ENCODE results near the gene STOM.
A peak's percentile ranks its signal among the peaks of the same experiment; 100 is the strongest.

Gene STOM

DNA sequence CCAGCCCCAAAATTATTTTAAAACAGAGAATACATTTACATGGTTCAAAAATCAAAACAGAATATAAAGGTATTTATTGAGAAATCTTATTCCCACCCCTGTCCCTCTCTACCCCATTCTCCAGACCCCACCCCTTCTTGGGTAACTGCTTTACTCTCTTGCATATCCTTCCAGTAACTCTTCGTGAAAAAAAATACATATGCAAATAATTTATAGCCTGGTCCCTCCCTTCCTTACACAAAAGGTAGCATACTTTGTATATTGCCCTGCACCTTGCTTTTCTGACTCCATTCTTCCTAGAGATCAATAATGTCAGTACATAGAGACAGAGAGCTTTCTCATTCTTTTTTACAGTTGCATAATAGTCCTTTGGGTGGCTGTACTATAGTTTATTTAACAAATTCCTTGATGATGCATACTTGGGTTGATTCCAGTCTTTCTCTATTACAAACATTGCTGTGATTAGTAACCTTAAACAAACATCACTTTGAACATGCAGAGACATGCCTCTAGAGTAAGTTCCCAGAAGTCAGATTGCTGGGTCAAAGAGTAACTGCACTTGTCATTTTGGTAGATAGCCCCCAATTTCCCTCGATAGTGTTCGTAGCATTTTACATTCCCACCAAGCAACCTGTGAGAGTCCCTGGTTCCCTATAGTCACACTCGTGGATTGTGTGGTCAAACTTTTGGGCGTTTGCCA lies 47.9 kb downstream of the STOM start:
- peak; percentile 69 for DNase-seq (ENCODE audit: low spot score)

GRCh38 chr9:121321016-121321503 lies 49.0 kb downstream of the STOM start:
- DNase-seq (ENCODE audit: low spot score), result no peak

- DNase-seq (ENCODE audit: low spot score), result no peak
Observed at GRCh38 chr9:121319383-121319780, 50.7 kb downstream of the STOM start.

DNA sequence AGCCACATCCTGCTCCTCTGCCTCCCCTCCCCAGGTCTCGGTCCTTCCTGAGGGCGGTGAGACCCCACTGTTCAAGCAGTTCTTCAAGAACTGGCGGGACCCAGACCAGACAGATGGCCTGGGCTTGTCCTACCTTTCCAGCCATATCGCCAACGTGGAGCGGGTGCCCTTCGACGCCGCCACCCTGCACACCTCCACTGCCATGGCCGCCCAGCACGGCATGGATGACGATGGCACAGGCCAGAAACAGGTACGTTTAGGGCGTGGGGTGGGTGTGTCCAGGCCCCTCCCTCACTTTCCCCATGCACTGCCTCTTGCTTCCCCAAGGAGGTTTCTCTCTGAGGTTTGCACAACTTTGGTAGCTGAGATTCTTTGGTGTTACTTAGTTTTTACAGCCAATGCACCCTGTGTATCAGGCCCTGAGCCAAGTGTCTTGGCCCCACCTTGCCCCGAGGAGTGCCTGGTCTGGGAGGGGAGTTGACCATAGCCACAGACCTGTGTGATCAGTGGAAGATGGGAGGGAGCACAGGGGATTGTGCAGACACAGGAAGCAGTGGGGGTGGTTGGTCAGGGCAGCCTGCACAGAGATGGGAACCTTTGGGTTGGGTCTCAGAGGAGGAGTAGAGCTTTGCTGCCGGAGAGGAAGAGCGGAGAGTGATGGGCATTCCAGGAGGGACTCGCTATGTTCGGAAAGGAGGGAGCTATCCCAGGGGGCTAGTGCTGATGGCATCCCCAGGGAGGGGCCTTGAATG lies 51.2 kb downstream of the STOM start:
- no peak for DNase-seq (ENCODE audit: low spot score)

DNA sequence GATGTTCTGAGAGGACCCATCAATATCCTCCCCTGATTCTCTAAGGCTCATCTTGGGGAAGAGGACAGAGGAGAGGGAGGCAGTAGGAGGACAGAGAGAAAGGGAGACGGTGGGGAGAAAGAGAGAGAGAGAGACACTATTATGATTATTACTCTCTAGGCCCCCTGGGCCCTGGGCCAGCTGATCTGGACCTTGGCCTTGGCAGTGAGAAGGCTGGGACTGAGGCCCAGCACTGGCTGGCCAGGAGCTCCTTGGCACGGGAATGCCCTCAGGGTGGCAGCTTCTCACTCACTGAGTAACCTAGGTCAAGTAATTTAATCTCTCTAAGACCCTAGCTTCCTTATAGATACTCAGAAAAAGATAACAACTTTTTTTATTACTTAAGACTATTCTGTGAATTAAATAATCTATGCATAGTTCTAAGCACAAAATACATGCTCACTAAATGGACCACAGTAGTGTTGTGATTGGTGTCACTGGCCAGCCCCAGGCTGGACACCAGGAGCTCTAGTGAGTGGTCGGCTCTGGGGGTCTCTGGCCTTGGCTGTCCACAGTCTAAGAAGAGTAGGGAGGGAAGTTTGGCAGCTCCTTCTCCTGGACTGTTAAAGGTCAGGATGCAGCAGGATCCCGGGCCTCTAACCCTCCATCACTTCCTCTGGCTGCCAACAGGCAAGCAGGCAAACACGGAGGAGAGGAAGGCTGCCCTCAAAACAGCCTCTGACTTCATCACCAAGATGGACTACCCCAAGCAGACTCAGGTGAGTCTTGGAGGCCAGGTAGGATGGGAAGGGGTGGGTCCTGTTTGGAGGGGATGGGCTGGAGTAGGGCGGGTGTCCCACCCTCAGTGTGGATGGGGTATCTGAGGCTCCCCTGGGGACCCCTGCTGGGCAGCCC lies 52.1 kb downstream of the STOM start:
- DNase-seq (ENCODE audit: low spot score), result no peak

- no peak for DNase-seq (ENCODE audit: low spot score)
Observed at GRCh38 chr9:121316852-121317373, 53.1 kb downstream of the STOM start.

- DNase-seq (ENCODE audit: low spot score), result no peak
Observed at GRCh38 chr9:121316378-121316777, 53.7 kb downstream of the STOM start.

DNA sequence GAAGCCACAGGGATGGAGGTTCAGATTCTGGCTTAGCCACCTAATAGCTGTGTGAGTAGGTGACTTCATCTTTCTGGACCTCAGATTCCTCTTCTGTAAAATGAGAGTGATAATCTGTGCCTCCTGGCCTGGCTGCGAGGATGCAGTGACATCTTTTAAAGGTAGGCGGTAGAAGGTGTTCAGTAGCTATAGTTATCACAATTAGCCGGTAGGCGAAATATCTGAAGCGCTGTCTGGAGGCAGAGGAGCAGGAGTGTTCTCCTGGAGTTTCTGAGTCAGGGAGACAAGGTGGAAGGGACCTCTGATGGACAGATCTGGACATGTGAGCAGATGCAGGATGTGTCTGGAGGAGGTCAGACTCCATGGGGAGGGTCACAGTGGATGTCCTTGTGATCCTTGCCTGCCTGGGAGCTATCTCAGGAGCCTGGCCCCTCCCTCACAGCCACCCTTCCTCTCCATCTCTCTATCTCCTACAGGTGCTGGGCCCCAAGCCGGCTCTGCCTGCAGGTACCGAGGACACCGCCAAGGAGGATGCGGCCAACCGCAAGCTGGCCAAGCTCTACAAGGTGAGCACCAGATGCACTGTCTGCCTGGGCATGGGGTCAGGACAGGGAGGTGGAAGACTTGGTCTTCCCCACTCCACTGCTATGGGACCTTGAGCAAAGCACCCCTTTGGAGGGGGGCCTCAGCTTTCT lies 56.4 kb downstream of the STOM start:
- DNase-seq (ENCODE audit: low spot score), result no peak

DNA sequence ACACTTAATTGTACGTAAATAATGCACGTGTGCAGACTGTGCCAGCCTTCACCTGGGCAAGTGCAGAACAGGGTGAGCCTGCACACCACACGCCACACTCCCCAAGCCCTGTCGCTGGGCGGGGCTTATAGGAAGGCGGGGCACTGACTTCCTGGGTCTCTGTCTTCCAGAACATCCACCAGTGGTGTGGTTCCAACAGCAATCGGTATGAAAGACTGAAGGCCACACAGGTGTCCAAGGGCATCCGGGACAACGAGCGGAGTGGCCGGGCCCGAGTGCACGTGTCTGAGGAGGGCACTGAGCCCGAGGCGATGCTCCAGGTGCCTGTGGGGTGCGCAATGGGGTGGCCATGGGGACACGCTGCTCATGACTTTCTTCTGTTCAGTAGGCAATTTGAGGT lies 57.9 kb downstream of the STOM start:
- no peak for DNase-seq (ENCODE audit: low spot score)

DNA sequence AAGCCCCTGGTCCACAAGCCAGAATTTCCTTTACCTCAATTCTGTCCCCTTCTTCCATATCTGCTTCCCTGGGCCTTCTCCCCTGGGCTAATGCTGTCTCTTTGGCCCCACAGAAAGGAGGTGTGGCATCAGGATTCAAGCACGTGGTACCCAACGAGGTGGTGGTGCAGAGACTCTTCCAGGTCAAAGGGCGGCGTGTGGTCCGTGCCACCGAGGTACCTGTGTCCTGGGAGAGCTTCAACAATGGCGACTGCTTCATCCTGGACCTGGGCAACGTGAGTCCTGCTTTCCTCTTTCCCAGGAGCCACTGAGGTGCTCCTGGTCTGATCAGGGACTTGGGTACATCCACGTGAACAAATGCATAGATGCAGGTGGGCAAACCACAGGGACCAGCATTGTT lies 59.5 kb downstream of the STOM start:
- no peak for DNase-seq (ENCODE audit: low spot score)

DNA sequence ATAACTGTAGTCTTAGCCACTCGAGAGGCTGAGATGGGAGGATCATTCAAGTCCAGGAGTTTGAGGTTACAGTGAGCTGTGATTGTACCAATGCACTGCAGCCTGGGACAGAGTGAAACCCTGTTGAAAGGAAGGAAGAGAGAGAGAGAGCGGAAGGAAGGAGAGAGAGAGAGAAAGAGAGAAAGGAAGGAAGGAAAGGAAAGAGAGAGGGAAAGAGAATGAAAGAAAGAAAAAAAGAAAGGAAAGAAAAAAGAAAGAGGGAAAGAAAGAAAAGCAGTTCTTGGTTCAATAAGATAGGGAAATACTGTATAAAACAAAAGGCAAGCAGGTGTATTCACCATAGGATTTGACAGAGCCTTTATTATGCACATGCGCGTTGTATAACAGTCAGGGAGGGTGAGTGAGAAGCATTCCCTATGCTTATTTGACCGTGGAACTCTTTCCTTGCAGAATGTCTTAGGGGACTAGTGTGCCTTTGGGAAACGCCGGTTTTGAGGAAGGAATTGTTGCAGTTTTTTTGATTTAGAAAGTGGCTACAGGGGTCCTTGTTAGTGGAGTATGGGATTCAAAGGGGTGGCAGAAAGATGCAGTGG lies 60.1 kb downstream of the STOM start:
- no peak for DNase-seq (ENCODE audit: low spot score)

- no peak for DNase-seq (ENCODE audit: low spot score)
Observed at GRCh38 chr9:121309171-121309570, 60.9 kb downstream of the STOM start.

GRCh38 chr9:121308765-121309164 lies 61.3 kb downstream of the STOM start:
- no peak for DNase-seq (ENCODE audit: low spot score)

GRCh38 chr9:121307976-121308375 lies 62.1 kb downstream of the STOM start:
- no peak for DNase-seq (ENCODE audit: low spot score)

DNA sequence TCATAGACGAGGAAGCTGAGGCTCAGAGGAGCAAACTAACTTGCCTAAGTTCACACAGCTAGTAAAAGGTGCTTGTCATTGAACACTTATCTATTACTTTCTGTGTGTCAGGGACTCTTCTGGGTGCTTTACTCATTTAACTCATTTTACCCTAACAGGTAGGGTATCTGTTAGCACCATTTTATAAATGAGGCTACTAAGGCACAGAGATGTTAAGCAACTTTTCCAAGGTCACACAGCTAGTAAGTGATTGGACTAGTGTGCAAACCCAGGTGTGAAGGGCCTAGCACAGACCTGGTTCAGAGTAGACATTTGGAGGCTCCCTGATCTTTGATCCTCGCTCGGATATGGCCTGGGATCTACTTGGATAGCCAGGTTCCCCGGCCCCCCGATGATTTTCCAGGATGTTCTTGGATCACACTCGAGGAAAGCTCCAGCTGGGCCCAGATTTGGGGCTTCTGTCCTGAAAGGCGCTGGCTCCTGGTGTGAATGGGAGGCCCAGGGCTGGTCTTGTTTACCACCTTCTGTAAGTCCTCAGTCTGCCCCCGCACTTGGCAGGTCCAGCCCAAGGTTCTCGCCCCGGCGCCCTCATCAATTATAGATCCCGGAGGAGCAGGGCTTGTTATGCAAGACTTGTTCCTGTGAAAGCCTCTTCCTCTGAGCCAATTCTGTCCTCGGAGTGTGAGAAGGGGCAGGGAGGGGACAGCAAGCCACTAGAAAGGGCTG lies 64.6 kb downstream of the STOM start:
- no peak for DNase-seq (ENCODE audit: low spot score)

- DNase-seq (ENCODE audit: low spot score), result no peak
Observed at GRCh38 chr9:121304707-121305106, 65.3 kb downstream of the STOM start.

- no peak for DNase-seq (ENCODE audit: low spot score)
Observed at GRCh38 chr9:121303456-121304451, 66.3 kb downstream of the STOM start.

DNA sequence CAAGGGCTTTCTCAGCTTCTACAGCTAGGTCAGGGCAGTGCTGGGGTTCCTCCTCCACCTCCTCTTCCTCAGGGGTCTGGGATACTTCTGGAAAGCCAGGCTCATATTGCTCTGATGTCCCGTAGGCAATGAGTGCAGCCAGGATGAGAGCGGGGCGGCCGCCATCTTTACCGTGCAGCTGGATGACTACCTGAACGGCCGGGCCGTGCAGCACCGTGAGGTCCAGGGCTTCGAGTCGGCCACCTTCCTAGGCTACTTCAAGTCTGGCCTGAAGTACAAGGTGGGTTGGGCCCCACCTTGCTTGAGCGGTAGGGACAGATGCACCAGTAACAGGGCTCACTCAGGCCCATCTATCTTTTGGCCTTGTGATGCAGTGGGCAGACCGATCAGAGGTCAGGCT lies 67.3 kb downstream of the STOM start:
- DNase-seq (ENCODE audit: low spot score), result no peak

DNA sequence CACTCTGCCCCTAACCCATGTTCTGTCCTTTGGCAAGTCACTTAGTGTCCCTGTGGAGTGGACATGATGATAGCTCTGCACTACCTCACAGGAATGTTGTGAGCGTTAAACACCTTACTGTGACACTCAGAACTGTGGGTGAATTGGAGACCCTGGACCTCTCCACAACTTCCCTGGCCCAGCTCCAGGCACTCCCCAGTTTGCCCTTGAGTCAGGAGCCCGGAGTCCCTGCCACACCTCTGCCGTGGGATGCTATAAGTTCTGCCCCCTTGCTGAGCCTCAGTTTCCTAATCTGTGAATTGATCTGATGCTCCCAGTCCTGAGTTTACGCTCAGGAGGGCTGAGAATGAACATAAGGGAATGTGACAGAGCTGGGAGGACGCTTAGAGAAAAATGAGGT lies 67.7 kb downstream of the STOM start:
- DNase-seq (ENCODE audit: low spot score), result no peak

Measured in hematopoietic multipotent progenitor cell treated with erythropoietin and hydrocortisone succinate and interleukin-3 and kit ligand, for 17 days (in vitro differentiated cells).